K562 (cell line): ENCODE results near the gene KRT14.

Experiments
- CREM ChIP-seq: IDR thresholded peaks from 2 replicates; pipeline ENCODE4 v1.6.1; 2014; ENCODE audit warnings: antibody characterized with exemption, low read depth
- SAFB ChIP-seq: fragments of 200-400 bp; formaldehyde crosslinking; IDR thresholded peaks from 2 replicates; pipeline ENCODE4 v1.6.1; 2017; ENCODE audit warnings: low read depth, low read length, borderline replicate concordance
- TF ChIP-seq, protein P1 (sequence below), 3 experiments: IDR thresholded peaks in 2 of 3; conservative IDR thresholded peaks in 1 of 3; 2 replicates each; pipeline ENCODE4 v1.5.1; 2011 to 2012; ENCODE audit warnings: low read length in 3 of 3, mild to moderate bottlenecking in 3 of 3, control low read depth in 2 of 3, improper control_type of control experiment in 1 of 3, inconsistent platforms in 1 of 3, low read depth in 1 of 3, mixed read lengths in 1 of 3, moderate library complexity in 1 of 3; ENCODE audit not compliant: insufficient read depth in 2 of 3

DNA sequence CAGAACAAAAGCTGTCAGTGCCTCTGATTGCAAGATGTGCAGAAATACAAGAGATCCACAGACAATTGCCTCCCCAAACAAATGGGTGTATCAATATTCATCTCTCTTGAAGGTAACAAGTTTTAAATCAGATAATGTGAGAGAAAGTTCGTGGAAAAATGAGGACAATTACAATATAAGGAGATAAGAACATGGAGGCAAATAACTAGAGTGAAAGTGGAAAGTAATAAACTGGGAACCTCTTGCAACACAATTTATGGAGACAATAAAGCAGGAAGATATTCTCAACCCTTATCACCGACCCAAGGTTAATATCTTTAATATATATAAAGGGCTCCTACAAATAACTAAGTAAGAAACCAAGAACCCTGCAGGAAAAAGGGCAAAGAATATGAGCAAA lies 44.3 kb downstream of the KRT14 start:
- TF ChIP-seq SAFB (no peak), CREM (no peak)
- TF ChIP-seq, protein P1, sequence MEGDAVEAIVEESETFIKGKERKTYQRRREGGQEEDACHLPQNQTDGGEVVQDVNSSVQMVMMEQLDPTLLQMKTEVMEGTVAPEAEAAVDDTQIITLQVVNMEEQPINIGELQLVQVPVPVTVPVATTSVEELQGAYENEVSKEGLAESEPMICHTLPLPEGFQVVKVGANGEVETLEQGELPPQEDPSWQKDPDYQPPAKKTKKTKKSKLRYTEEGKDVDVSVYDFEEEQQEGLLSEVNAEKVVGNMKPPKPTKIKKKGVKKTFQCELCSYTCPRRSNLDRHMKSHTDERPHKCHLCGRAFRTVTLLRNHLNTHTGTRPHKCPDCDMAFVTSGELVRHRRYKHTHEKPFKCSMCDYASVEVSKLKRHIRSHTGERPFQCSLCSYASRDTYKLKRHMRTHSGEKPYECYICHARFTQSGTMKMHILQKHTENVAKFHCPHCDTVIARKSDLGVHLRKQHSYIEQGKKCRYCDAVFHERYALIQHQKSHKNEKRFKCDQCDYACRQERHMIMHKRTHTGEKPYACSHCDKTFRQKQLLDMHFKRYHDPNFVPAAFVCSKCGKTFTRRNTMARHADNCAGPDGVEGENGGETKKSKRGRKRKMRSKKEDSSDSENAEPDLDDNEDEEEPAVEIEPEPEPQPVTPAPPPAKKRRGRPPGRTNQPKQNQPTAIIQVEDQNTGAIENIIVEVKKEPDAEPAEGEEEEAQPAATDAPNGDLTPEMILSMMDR (IDR thresholded peaks at IDR 0.05 in 2 of 3, conservative IDR thresholded peaks at IDR 0.05 in 1 of 3; ENCODE audit: insufficient read depth in 2 of 3, low read depth in 1 of 3, low read length in 3 of 3) = no peak
